K562 (cell line): ENCODE measurements around the gene VDAC2. TPM values are rescaled to one million over a fixed set of nuclear protein-coding genes. Genes with fewer than 3 reads are reported as not detected.

Experiments
- BACH1 ChIP-seq: fragments of 200-800 bp; sonication (Bioruptor generic); IDR thresholded peaks from 2 replicates; pipeline ENCODE4 v1.6.1; 2016; ENCODE audit warnings: missing genetic modification characterization, missing compliant biosample characterization
- EWSR1 ChIP-seq: fragments of 450-650 bp; IDR thresholded peaks from 2 replicates; pipeline ENCODE4 v1.6.1; 2018; ENCODE audit warnings: borderline replicate concordance, mild to moderate bottlenecking, low read depth, moderate library complexity; ENCODE audit not compliant: partially characterized antibody
- FIP1L1 ChIP-seq: fragments of 200-400 bp; formaldehyde crosslinking; IDR thresholded peaks from 2 replicates; pipeline ENCODE4 v1.6.1; 2018; ENCODE audit warnings: mild to moderate bottlenecking, low read depth, low read length; ENCODE audit not compliant: poor library complexity, severe bottlenecking
- FOXO4 ChIP-seq: fragments of 450-650 bp; formaldehyde crosslinking; IDR thresholded peaks from 2 replicates; pipeline ENCODE4 v1.4.0; 2020; ENCODE audit warnings: mild to moderate bottlenecking, moderate library complexity
- HNRNPL ChIP-seq: fragments of 200-400 bp; formaldehyde crosslinking; IDR thresholded peaks from 2 replicates; pipeline ENCODE4 v1.6.1; 2017; ENCODE audit warnings: low read depth, mild to moderate bottlenecking, low read length
- HSF4 ChIP-seq: fragments of 250-450 bp; sonication (Bioruptor Pico); IDR thresholded peaks from 2 replicates; pipeline ENCODE4 v2.1.2; 2022; ENCODE audit warnings: mild to moderate bottlenecking, moderate library complexity, borderline replicate concordance
- L3MBTL2 ChIP-seq: fragments of 450-650 bp; IDR thresholded peaks from 2 replicates; pipeline ENCODE4 v1.6.1; 2016; ENCODE audit warnings: mild to moderate bottlenecking, moderate library complexity
- MTF1 ChIP-seq: fragments of 250-450 bp; sonication (Bioruptor Pico); IDR thresholded peaks from 2 replicates; pipeline ENCODE4 v1.9.0; 2021; ENCODE audit warnings: moderate library complexity, mild to moderate bottlenecking, inconsistent platforms, borderline replicate concordance
- NEUROD1 ChIP-seq: fragments of 150-350 bp; IDR thresholded peaks from 2 replicates; pipeline ENCODE4 v1.6.1; 2014; ENCODE audit warnings: borderline replicate concordance, low read length, low read depth; ENCODE audit not compliant: partially characterized antibody
- NONO ChIP-seq, 2 experiments: fragments of 200-400 bp in 1 of 2; fragments of 450-650 bp in 1 of 2; formaldehyde crosslinking in 1 of 2; IDR thresholded peaks; 2 replicates each; pipeline ENCODE4 v1.6.1; 2017; ENCODE audit warnings: low read depth in 2 of 2, mild to moderate bottlenecking in 2 of 2, moderate library complexity in 2 of 2, low read length in 1 of 2
- RHOXF2B ChIP-seq: fragments of 250-450 bp; sonication (Bioruptor Pico); conservative IDR thresholded peaks from 2 replicates; pipeline ENCODE4 v1.5.1; 2021
- SFPQ ChIP-seq: fragments of 200-400 bp; formaldehyde crosslinking; IDR thresholded peaks from 2 replicates; pipeline ENCODE4 v1.6.1; 2017; ENCODE audit warnings: mild to moderate bottlenecking, low read depth, low read length, moderate library complexity
- SP1 ChIP-seq: sonication (generic); formaldehyde crosslinking; IDR thresholded peaks from 2 replicates; pipeline ENCODE4 v1.8.1; 2022; ENCODE audit warnings: mild to moderate bottlenecking, missing genetic modification reagents
- TFAM ChIP-seq: fragments of 250-450 bp; sonication (Bioruptor Pico); conservative IDR thresholded peaks from 2 replicates; pipeline ENCODE4 v1.5.0; 2021; ENCODE audit warnings: mild to moderate bottlenecking, moderate library complexity
- ZBTB2 ChIP-seq: fragments of 450-650 bp; IDR thresholded peaks from 2 replicates; pipeline ENCODE4 v1.6.1; 2016; ENCODE audit warnings: antibody characterized with exemption
- ZBTB7A ChIP-seq: IDR thresholded peaks from 2 replicates; pipeline ENCODE4 v1.6.1; 2011; ENCODE audit warnings: low read depth, mild to moderate bottlenecking, low read length, moderate library complexity, borderline replicate concordance; ENCODE audit not compliant: control insufficient read depth
- ZNF165 ChIP-seq: fragments of 250-450 bp; sonication (Bioruptor Pico); IDR thresholded peaks from 2 replicates; pipeline ENCODE4 v1.4.0; 2020; ENCODE audit warnings: borderline replicate concordance
- ZNF518B ChIP-seq: fragments of 250-450 bp; sonication (Bioruptor Pico); IDR thresholded peaks from 2 replicates; pipeline ENCODE4 v1.5.0; 2021; ENCODE audit warnings: mild to moderate bottlenecking, moderate library complexity
- polyA plus RNA-seq, 8 experiments: library from polyadenylated mRNA; depleted of rRNA in 4 of 8; stranded (reverse) in 5 of 8; unstranded in 3 of 8; fragments of >200 nt; fragmentation: Nextera tagmentation in 2 of 8; fragmentation: Illumina TruSeq in 1 of 8; extraction: Ambion mirVana in 2 of 8; extraction: Trizol in 1 of 8; gene quantifications; 2 replicates each; pipeline versions ENCODE4 v1.2.1 to v1.2.3, GENCODE V29; 2011 to 2014; ENCODE audit warnings: inconsistent platforms in 1 of 8, missing spikeins in 1 of 8
- total RNA-seq, 7 experiments: library from RNA; depleted of rRNA in 6 of 7; stranded (reverse); fragments of >200 nt in 6 of 7; fragmentation: Illumina TruSeq in 2 of 7; extraction: Trizol in 2 of 7; gene quantifications; 2 replicates each; pipeline versions ENCODE4 v1.2.1 to v1.2.3, GENCODE V29; 2011 to 2021; ENCODE audit warnings: low replicate concordance in 1 of 7

Gene VDAC2
- total and polyA plus RNA-seq, 9 of the 15 experiments (the other 6 are each of a cell fraction or from before 2014, with no cell fraction given) = 139 to 450 (median 250) TPM

- no peak for TF ChIP-seq ZBTB2
- TF ChIP-seq HNRNPL = peak; percentile 84
- peak; percentile 69; the same call in 1 of the 2 replicates for TF ChIP-seq RHOXF2B (CRISPR knock-in tag)
- peak; percentile 47 for TF ChIP-seq ZBTB7A
- TF ChIP-seq L3MBTL2 = no peak
- TF ChIP-seq EWSR1 = no peak
- no peak for TF ChIP-seq TFAM (CRISPR knock-in tag)
- no peak for TF ChIP-seq ZNF165 (CRISPR knock-in tag)
- TF ChIP-seq NONO (IDR thresholded peaks at IDR 0.05; ENCODE audit: low read depth in 2 of 2, low read length in 1 of 2) = peak; percentile 74 to 89
- TF ChIP-seq NEUROD1 = peak; percentile 96
- peak; percentile 98 for TF ChIP-seq SP1
- no peak for TF ChIP-seq BACH1
- no peak for TF ChIP-seq ZNF518B
- peak; percentile 100 for TF ChIP-seq FIP1L1
- TF ChIP-seq HSF4 (CRISPR knock-in tag) = no peak
- TF ChIP-seq SFPQ = no peak
- peak; percentile 68; the same call in 1 of the 2 replicates for TF ChIP-seq FOXO4 (CRISPR knock-in tag)
- no peak for TF ChIP-seq MTF1 (CRISPR knock-in tag)
These were observed at the start of gene VDAC2 (continued) for GRCh38 chr10:75210282-75211006.
